ENCODE measurements around the gene COL4A2. TPM values are rescaled to one million over a fixed set of nuclear protein-coding genes. Genes with fewer than 3 reads are reported as not detected.

The COL4A2 gene
- total RNA-seq, 1 donor from 2014 or later, result 1,556 TPM

DNA sequence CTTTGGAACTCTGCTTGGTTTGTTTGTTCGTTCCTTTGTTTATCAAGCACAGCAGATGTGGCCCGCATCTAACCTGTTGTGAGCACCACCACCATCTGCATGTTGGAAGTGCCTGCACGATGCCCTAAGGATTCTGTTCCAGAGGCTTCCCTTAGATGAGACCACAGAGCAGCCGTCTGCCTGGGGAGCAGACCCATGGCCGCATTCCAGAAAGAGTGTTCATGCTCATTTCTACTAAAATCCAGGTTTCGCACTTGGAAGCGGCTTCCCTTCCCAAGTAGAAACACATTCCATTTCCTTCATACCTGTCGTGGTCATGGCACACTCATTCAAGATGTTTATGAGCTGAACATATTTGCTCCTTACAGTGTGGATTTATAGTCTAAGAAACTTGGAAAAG is 27.2 kb downstream of the COL4A2 start:
- peaks cover 8% of the 10 kb centered on the region for H3K27me3 Mint-ChIP-seq (ENCODE audit: unreplicated experiment)
- DNase-seq (ENCODE audit: low spot score), result no peak

GRCh38 chr13:110334841-110335490 is 27.9 kb downstream of the COL4A2 start:
- Mint-ChIP-seq H3K36me3 (ENCODE audit: low read depth, unreplicated experiment) (peaks cover 64% of the 10 kb centered on the region), H3K9me3 (ENCODE audit: unreplicated experiment) (no peaks in the 10 kb centered on the region), H3K27ac (ENCODE audit: unreplicated experiment) (peak overlapping the region; percentile 40), H3K27me3 (ENCODE audit: unreplicated experiment) (peaks cover 8% of the 10 kb centered on the region), H3K4me1 (ENCODE audit: unreplicated experiment) (peaks cover 77% of the 10 kb centered on the region), H3K4me3 (ENCODE audit: unreplicated experiment) (peak overlapping the region; percentile 80)
- DNase-seq (ENCODE audit: low spot score), result no peak
- TF ChIP-seq CTCF (IDR thresholded peaks at IDR 0.05; ENCODE audit: unreplicated experiment), result no peak

More for the DNA sequence above, 27.2 kb downstream of the COL4A2 start:
- no peak for TF ChIP-seq CTCF (IDR thresholded peaks at IDR 0.05; ENCODE audit: unreplicated experiment)
- no peak overlapping the region for H3K4me3 Mint-ChIP-seq (ENCODE audit: unreplicated experiment)
- peaks cover 74% of the 10 kb centered on the region for H3K4me1 Mint-ChIP-seq (ENCODE audit: unreplicated experiment)
- peaks cover 65% of the 10 kb centered on the region for H3K36me3 Mint-ChIP-seq (ENCODE audit: low read depth, unreplicated experiment)
- H3K9me3 Mint-ChIP-seq (ENCODE audit: unreplicated experiment), result no peaks in the 10 kb centered on the region
- peak overlapping the region; percentile 20 for H3K27ac Mint-ChIP-seq (ENCODE audit: unreplicated experiment)

DNA sequence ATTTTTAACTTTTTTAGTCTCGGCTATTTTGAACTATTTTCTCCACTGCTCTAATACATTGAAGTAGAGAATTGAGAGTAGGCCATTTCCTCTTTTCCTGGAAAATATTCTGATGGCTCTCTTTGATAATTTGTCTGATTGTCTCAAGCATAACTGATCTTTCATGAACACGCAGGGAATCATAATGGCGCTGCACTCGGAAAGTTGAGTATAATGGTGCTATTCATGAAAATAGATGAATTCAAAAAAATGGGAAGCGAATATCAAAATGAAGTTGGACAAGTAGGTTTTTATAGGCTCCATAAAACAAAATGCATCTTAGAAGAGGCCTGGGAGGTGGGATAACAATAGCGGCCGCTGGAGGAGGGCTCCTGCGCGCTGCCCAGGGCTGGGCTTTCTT is 29.0 kb downstream of the COL4A2 start:
- no peak for DNase-seq (ENCODE audit: low spot score)
- Mint-ChIP-seq H3K27me3 (ENCODE audit: unreplicated experiment) (peaks cover 12% of the 10 kb centered on the region), H3K4me1 (ENCODE audit: unreplicated experiment) (peaks cover 80% of the 10 kb centered on the region), H3K27ac (ENCODE audit: unreplicated experiment) (peak overlapping the region; percentile 67), H3K9me3 (ENCODE audit: unreplicated experiment) (no peaks in the 10 kb centered on the region), H3K4me3 (ENCODE audit: unreplicated experiment) (no peak overlapping the region), H3K36me3 (ENCODE audit: low read depth, unreplicated experiment) (peaks cover 52% of the 10 kb centered on the region)
- no peak for TF ChIP-seq CTCF (IDR thresholded peaks at IDR 0.05; ENCODE audit: unreplicated experiment)

- peak overlapping the region; percentile 15 for H3K27ac Mint-ChIP-seq (ENCODE audit: unreplicated experiment)
- no peaks in the 10 kb centered on the region for H3K9me3 Mint-ChIP-seq (ENCODE audit: unreplicated experiment)
- TF ChIP-seq CTCF (IDR thresholded peaks at IDR 0.05; ENCODE audit: unreplicated experiment), result no peak
- peaks cover 85% of the 10 kb centered on the region for H3K4me1 Mint-ChIP-seq (ENCODE audit: unreplicated experiment)
- H3K4me3 Mint-ChIP-seq (ENCODE audit: unreplicated experiment), result no peak overlapping the region
- peaks cover 48% of the 10 kb centered on the region for H3K36me3 Mint-ChIP-seq (ENCODE audit: low read depth, unreplicated experiment)
- DNase-seq (ENCODE audit: low spot score), result no peak
- H3K27me3 Mint-ChIP-seq (ENCODE audit: unreplicated experiment), result peaks cover 13% of the 10 kb centered on the region
Observed at GRCh38 chr13:110336681-110337080, 29.6 kb downstream of the COL4A2 start.

DNA sequence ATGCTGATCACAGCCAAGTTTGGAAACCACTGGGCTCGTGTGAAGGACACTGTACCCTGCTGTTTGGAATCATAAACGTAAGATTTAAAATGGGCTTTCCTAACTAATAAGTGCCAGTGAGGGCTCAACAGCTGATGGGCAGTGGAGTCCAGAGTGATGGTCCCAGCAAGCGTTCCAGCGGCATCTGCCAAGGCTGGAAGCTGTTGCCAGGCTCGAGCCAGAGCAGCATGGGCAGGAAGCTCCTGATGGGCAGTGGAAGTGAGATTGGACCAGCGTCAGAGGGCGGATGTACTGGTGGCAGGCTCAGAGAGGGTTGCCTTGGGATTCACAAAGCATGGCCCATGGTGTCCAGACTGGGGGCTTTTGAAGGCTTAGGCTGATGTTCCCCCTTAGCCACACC is 30.2 kb downstream of the COL4A2 start:
- peaks cover 48% of the 10 kb centered on the region for H3K36me3 Mint-ChIP-seq (ENCODE audit: low read depth, unreplicated experiment)
- H3K27me3 Mint-ChIP-seq (ENCODE audit: unreplicated experiment), result peaks cover 13% of the 10 kb centered on the region
- no peak overlapping the region for H3K4me3 Mint-ChIP-seq (ENCODE audit: unreplicated experiment)
- H3K4me1 Mint-ChIP-seq (ENCODE audit: unreplicated experiment), result peaks cover 88% of the 10 kb centered on the region
- H3K27ac Mint-ChIP-seq (ENCODE audit: unreplicated experiment), result peak overlapping the region; percentile 70
- no peaks in the 10 kb centered on the region for H3K9me3 Mint-ChIP-seq (ENCODE audit: unreplicated experiment)
- no peak for DNase-seq (ENCODE audit: low spot score)
- no peak for TF ChIP-seq CTCF (IDR thresholded peaks at IDR 0.05; ENCODE audit: unreplicated experiment)
